ENCODE results near the gene LIPF. TPM values are rescaled to one million over a fixed set of nuclear protein-coding genes. Genes with fewer than 3 reads are reported as not detected.

The LIPF gene
- total and polyA plus RNA-seq, 2 donors from 2014 or later = not detected

GRCh38 chr10:88693392-88694020 lies 29.3 kb downstream of the LIPF start:
- no peak overlapping the region for H3K9ac ChIP-seq (ENCODE audit: low read length in 3 of 3)
- no peak for TF ChIP-seq CTCF (IDR thresholded peaks at IDR 0.05; ENCODE audit: borderline replicate concordance, extremely low read depth, insufficient read depth)
- no peak overlapping the region for H3K27ac ChIP-seq (ENCODE audit: low read depth in 2 of 2, low read length in 2 of 2)
- H3K4me3 ChIP-seq (ENCODE audit: low read length in 3 of 3) = no peak overlapping the region
- no peak for DNase-seq
- H3K27me3 ChIP-seq (ENCODE audit: control insufficient read depth, insufficient read depth, low read length) = no peaks in the 10 kb centered on the region
- H3K36me3 ChIP-seq (ENCODE audit: control insufficient read depth in 2 of 3, insufficient read depth in 3 of 3, low read length in 3 of 3) = no peaks in the 10 kb centered on the region
- intact Hi-C loops (cut with DNase I) = no loop called here
- peak; percentile 66 for FAIRE-seq
- no peaks in the 10 kb centered on the region for H3K9me3 ChIP-seq (ENCODE audit: control insufficient read depth in 2 of 3, insufficient read depth in 1 of 3, low read length in 3 of 3)
- no peaks in the 10 kb centered on the region for H3K4me1 ChIP-seq (ENCODE audit: control insufficient read depth in 2 of 3, insufficient read depth in 2 of 3, low read depth in 1 of 3, low read length in 3 of 3)

- FAIRE-seq = no peak
- Histone ChIP-seq H3K9me3 (ENCODE audit: control insufficient read depth in 2 of 3, insufficient read depth in 1 of 3, low read length in 3 of 3) (no peaks in the 10 kb centered on the region), H3K36me3 (ENCODE audit: control insufficient read depth in 2 of 3, insufficient read depth in 3 of 3, low read length in 3 of 3) (no peaks in the 10 kb centered on the region), H3K9ac (ENCODE audit: low read length in 3 of 3) (no peak overlapping the region), H3K4me1 (ENCODE audit: control insufficient read depth in 2 of 3, insufficient read depth in 2 of 3, low read depth in 1 of 3, low read length in 3 of 3) (no peaks in the 10 kb centered on the region), H3K27me3 (ENCODE audit: control insufficient read depth, insufficient read depth, low read length) (no peaks in the 10 kb centered on the region), H3K4me3 (ENCODE audit: low read length in 3 of 3) (no peak overlapping the region), H3K27ac (ENCODE audit: low read depth in 2 of 2, low read length in 2 of 2) (no peak overlapping the region)
- intact Hi-C loops (cut with DNase I) = no loop called here
- TF ChIP-seq CTCF (IDR thresholded peaks at IDR 0.05; ENCODE audit: borderline replicate concordance, extremely low read depth, insufficient read depth) = no peak
- peak in 4 of 5 donors; percentile 33 to 74 (median 54) for DNase-seq
These were observed 38.8 kb downstream of the LIPF start for GRCh38 chr10:88702848-88703597.

GRCh38 chr10:88705958-88706357 lies 41.7 kb downstream of the LIPF start, which contains the start of gene LIPK:
Gene LIPK, plus strand, starts transcription at chr10:88706249. Its CDS starts 18,295 bp downstream, at chr10:88724544.
- no peaks in the 10 kb centered on the region for H3K4me1 ChIP-seq (ENCODE audit: control insufficient read depth in 2 of 3, insufficient read depth in 2 of 3, low read depth in 1 of 3, low read length in 3 of 3)
- DNase-seq (no peak), FAIRE-seq (no peak)
- no peak for TF ChIP-seq CTCF (IDR thresholded peaks at IDR 0.05; ENCODE audit: borderline replicate concordance, extremely low read depth, insufficient read depth)
- no peaks in the 10 kb centered on the region for H3K27me3 ChIP-seq (ENCODE audit: control insufficient read depth, insufficient read depth, low read length)
- intact Hi-C loops (cut with DNase I) = no loop called here
- no peak within 1 kb of the TSS for H3K27ac ChIP-seq (ENCODE audit: low read depth in 2 of 2, low read length in 2 of 2)
- H3K9me3 ChIP-seq (ENCODE audit: control insufficient read depth in 2 of 3, insufficient read depth in 1 of 3, low read length in 3 of 3) = no peaks in the 10 kb centered on the region
- no peaks in the 10 kb centered on the region for H3K36me3 ChIP-seq (ENCODE audit: control insufficient read depth in 2 of 3, insufficient read depth in 3 of 3, low read length in 3 of 3)
- no peak within 1 kb of the TSS for H3K9ac ChIP-seq (ENCODE audit: low read length in 3 of 3)
- H3K4me3 ChIP-seq (ENCODE audit: low read length in 3 of 3) = no peak within 1 kb of the TSS

All from kidney (tissue), 14 donors.